Measurements from ENCODE around the gene GATC. TPM values are rescaled to one million over a fixed set of nuclear protein-coding genes. Genes with fewer than 3 reads are reported as not detected.
A peak's percentile ranks its signal among the peaks of the same experiment; 100 is the strongest.

Gene GATC
- total RNA-seq, 1 experiment from 2014 or later, result 20.9 TPM

DNA sequence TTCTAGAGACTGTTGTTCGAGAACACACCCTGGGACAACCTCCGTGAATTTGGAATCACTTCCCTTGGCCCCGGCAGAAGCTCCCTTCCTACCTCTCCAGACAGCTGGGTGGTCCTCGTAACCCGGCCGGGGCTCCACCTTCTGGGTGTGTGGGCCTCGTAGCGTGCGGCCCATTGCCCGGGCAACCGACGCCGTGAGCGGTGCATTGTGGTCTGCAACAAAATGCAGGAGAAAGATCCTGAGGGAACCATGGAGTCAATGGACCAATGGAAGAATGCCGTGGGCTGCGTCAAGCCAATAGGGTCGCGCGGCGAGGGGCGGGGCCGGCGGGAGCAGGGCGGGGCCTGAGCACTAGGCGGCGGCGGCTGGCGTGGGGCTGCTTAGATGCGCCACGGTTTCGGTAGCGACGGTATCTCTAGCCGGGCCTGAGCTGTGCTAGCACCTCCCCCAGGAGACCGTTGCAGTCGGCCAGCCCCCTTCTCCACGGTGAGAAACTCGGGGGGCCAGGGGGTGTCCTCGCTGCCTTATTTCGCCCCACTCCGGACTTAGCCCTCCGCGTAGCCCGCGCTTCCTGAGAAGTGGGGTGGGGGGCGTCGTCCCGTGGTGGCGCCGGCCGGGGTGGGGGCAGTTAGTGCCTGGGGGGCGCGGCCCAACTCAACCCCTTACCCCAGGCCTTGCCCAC lies 49.6 kb downstream of the GATC start, which contains the start of gene DYNLL1:
Gene DYNLL1, plus strand, starts transcription at position 383 of the 682 bp plus-strand sequence. CDS start 309 bp downstream, outside the sequence.
- DNase-seq (ENCODE audit: low read depth), result peak; percentile 94

DNA sequence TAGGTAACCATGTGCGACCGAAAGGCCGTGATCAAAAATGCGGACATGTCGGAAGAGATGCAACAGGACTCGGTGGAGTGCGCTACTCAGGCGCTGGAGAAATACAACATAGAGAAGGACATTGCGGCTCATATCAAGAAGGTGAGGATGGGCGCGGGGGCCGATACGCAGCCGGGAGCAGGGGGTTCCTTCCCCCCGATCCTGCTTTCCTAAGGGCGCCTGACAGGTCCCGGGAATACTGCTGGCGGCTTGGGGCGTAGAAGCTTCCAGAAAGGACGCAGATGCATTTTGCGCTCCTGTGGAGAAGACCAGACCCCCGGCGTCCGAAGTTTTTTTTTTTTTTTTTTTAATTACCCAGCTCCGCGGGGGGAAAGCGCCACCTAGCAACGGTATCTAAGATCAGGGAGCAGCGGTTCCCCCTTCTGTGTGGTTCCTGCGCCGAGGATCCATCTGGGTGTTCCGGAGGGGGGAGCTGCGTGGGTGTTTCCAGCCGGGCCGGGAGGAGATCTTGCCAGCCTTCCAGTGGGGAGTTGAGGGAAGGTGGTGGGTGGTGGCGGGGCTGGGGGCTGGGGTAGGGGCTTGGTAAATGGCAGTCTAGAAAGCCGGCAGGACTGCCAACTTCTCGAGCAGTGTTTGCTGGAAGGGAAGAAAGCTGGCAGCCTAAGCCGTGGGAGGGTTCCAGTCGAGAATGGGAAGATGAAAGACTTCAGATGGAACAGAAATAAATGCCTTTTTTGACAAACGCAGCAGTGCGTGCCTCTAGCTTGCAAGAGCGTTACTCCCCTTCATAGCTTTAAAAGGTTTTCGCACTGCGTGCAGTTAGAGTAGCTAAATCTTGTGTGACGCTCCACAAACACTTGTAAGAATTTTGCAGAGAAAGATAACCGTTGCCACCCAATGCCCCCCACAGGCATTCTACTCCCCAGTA lies 50.4 kb downstream of the GATC start:
- DNase-seq (ENCODE audit: low read depth), result peak; percentile 60

- DNase-seq (ENCODE audit: low read depth), result no peak
These were observed 51.4 kb downstream of the GATC start for GRCh38 chr12:120497524-120498150.

GRCh38 chr12:120498870-120499515 lies 52.7 kb downstream of the GATC start:
- no peak for DNase-seq (ENCODE audit: low read depth)

DNA sequence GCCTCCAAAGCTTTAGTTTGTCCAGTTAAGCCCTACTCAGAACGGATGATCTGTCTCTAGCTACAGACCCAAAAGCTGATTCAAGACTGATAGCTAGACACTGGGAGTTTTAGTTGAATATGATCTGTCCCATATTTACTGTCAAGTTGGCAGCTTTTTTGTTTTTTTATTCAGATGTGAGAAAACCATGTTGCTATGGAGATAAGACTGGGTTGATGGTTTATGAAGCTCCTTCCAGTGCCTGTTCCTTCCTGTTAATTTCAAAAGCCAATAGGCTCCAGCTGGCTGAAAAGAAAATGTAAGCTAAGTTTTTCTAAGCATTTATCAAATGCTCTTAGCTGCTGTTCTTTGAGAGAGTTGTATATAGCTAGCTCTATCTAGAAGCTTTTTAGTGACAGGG lies 54.3 kb downstream of the GATC start:
- DNase-seq (ENCODE audit: low read depth), result no peak

DNA sequence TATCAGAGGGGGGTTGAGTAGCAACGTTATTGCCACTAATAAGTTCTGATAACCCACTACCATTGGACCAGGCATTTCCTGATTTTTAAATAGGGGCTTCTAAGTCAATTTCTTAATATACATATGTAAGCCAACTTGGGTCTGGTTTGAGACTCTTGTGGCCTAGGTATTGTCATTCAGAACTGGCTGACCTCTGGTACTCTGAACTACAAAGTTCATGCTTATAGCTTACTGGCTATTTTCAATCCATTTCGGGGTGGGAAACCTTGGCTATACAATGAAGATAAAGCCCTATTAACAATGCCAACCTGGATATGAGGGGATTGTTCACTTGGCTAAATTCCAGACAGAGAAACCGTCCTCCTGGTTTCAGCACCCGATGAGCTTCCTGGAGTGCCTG lies 58.3 kb downstream of the GATC start:
- no peak for DNase-seq (ENCODE audit: low read depth)

DNA sequence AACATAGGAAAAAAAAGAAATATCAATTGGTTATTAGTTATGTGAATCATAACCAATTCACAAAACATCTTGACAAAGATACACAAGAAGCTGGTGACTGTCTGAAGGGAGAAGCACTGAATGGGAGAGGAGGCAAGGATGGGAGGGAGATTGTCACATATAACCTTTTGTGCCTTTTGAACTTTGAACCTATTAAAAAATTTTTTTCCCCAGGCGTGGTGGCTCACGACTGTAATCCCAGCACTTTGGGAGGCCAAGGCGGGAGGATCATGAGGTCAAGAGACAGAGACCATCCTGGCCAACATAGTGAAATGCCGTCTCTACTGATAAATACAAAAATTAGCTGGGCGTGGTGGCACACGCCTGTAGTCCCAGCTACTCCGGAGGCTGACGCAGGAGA lies 62.3 kb downstream of the GATC start:
- DNase-seq (ENCODE audit: low read depth), result no peak

Small RNAs within 50 kb of the gene (small RNA-seq; reads per million reads assigned to genes)
- gene RF00019, result not detected

Other genes starting within 250 kb of the GATC start
- 4,836 and 5,375 TPM in 2 replicates for gene RPLP0, start 245.3 kb upstream of the GATC start, total RNA-seq (2014; rRNA removed; shearing (Covaris generic))
- gene PXN, start 180.7 kb upstream of the GATC start, total RNA-seq (2014; rRNA removed; shearing (Covaris generic)), result 162 and 238 TPM in 2 replicates
- gene RNU4-2, start 154.5 kb upstream of the GATC start, total RNA-seq (2014; rRNA removed; shearing (Covaris generic)), result not detected in 2 replicates
- gene RNU4-1, start 153.2 kb upstream of the GATC start, total RNA-seq (2014; rRNA removed; shearing (Covaris generic)), result not detected in 2 replicates
- 0.40 and 1.6 TPM in 2 replicates for gene SIRT4, start 144.1 kb upstream of the GATC start, total RNA-seq (2014; rRNA removed; shearing (Covaris generic))
- not detected in 2 replicates for gene PLA2G1B, start 118.7 kb upstream of the GATC start, total RNA-seq (2014; rRNA removed; shearing (Covaris generic))
- 0.40 and 0.92 TPM in 2 replicates for gene MSI1, start 77.3 kb upstream of the GATC start, total RNA-seq (2014; rRNA removed; shearing (Covaris generic))
- gene COX6A1, start 8.3 kb upstream of the GATC start, total RNA-seq (2014; rRNA removed; shearing (Covaris generic)), result 740 and 780 TPM in 2 replicates
- gene TRIAP1, start 60 bp upstream of the GATC start, total RNA-seq (2014; rRNA removed; shearing (Covaris generic)), result 44.0 and 48.3 TPM in 2 replicates
- gene SRSF9, start 23.3 kb downstream of the GATC start, total RNA-seq (2014; rRNA removed; shearing (Covaris generic)), result 251 and 280 TPM in 2 replicates
- gene DYNLL1, start 49.7 kb downstream of the GATC start, total RNA-seq (2014; rRNA removed; shearing (Covaris generic)), result 510 and 696 TPM in 2 replicates
- 50.4 and 52.0 TPM in 2 replicates for gene COQ5, start 82.7 kb downstream of the GATC start, total RNA-seq (2014; rRNA removed; shearing (Covaris generic))
- 35.1 and 43.3 TPM in 2 replicates for gene RNF10, start 87.9 kb downstream of the GATC start, total RNA-seq (2014; rRNA removed; shearing (Covaris generic))
- 58.9 and 60.4 TPM in 2 replicates for gene POP5, start 135.0 kb downstream of the GATC start, total RNA-seq (2014; rRNA removed; shearing (Covaris generic))
- gene CABP1, start 194.2 kb downstream of the GATC start, total RNA-seq (2014; rRNA removed; shearing (Covaris generic)), result not detected in 2 replicates
- gene MLEC, start 240.7 kb downstream of the GATC start, total RNA-seq (2014; rRNA removed; shearing (Covaris generic)), result 98.3 and 99.4 TPM in 2 replicates

Data from HT1080 (cell line).